Embryonic facial prominence (tissue), 1 donor: ENCODE results near the gene MRPS17.
"Not testable (repeated sequence)": the region's sequence is repeated elsewhere in the genome, so short reads cannot be mapped to it uniquely, and the experiment has no call there.

Experiments
- DNase-seq: peaks from one replicate; pipeline ENCODE4 v3.0.0-alpha.2; 2016; ENCODE audit errors: extremely low spot score

MRPS17 gene

GRCh38 chr7:55951637-55952351 lies at the start of gene MRPS17:
Gene MRPS17 (plus strand): TSS chr7:55951877. CDS start chr7:55953196, 1,319 bp downstream.
- peak; percentile 81 for DNase-seq

- no peak for DNase-seq
Measured at GRCh38 chr7:55903985-55904759, 47.5 kb upstream of the MRPS17 start.

GRCh38 chr7:55912748-55913158 lies 38.9 kb upstream of the MRPS17 start:
- no peak for DNase-seq

GRCh38 chr7:55917771-55918170 lies 33.9 kb upstream of the MRPS17 start:
- DNase-seq, result no peak

GRCh38 chr7:55928006-55928767 lies 23.5 kb upstream of the MRPS17 start:
- DNase-seq, result no peak

- DNase-seq, result no peak
Measured at GRCh38 chr7:55931421-55932151, 20.1 kb upstream of the MRPS17 start.

- no peak for DNase-seq
Measured at GRCh38 chr7:55939514-55940123, 12.1 kb upstream of the MRPS17 start.

- DNase-seq, result no peak
Measured at GRCh38 chr7:55946545-55946944, 5.1 kb upstream of the MRPS17 start.

GRCh38 chr7:55952352-55952671 lies 635 bp downstream of the MRPS17 start:
- not testable (repeated sequence) for DNase-seq

GRCh38 chr7:55953707-55954475 lies 2.2 kb downstream of the MRPS17 start:
- no peak for DNase-seq

GRCh38 chr7:55957190-55957589 lies 5.5 kb downstream of the MRPS17 start:
- DNase-seq, result no peak

- no peak for DNase-seq
Measured at GRCh38 chr7:55962014-55962413, 10.3 kb downstream of the MRPS17 start.

- no peak for DNase-seq
Measured at GRCh38 chr7:55963584-55964168, 12.0 kb downstream of the MRPS17 start.

GRCh38 chr7:55964261-55965099 lies 12.8 kb downstream of the MRPS17 start, which contains the start of gene NIPSNAP2:
Gene NIPSNAP2 (plus strand): TSS chr7:55964585. CDS start chr7:55964610, 25 bp downstream.
- DNase-seq, result peak; percentile 14

- DNase-seq, result no peak
Measured at GRCh38 chr7:55965100-55965470, 13.4 kb downstream of the MRPS17 start.

GRCh38 chr7:55965805-55966421 lies 14.2 kb downstream of the MRPS17 start:
- DNase-seq, result no peak

GRCh38 chr7:55966851-55967250 lies 15.2 kb downstream of the MRPS17 start:
- DNase-seq, result no peak

- DNase-seq, result no peak
Measured at GRCh38 chr7:55969391-55969790, 17.7 kb downstream of the MRPS17 start.

- no peak for DNase-seq
Measured at GRCh38 chr7:55970561-55970960, 18.9 kb downstream of the MRPS17 start.
